Breast epithelium (tissue), 4 donors: ENCODE measurements around the gene BDKRB1. TPM values are rescaled to one million over a fixed set of nuclear protein-coding genes. Genes with fewer than 3 reads are reported as not detected.

ENCODE experiments used
- DNase-seq, 2 donors: peaks; one replicate each; pipeline ENCODE4 v3.0.0-alpha.2; 2019; ENCODE audit warnings: low spot score in 2 of 2
- H3K27ac ChIP-seq, 2 donors: fragments of 200-600 bp; sonication (generic) in 1 of 2; one replicate each; pipeline ENCODE4 v1.5.1; 2016 to 2019; ENCODE audit warnings: mild to moderate bottlenecking in 1 of 2
- H3K27me3 ChIP-seq, 2 donors: fragments of 200-600 bp; sonication (generic) in 1 of 2; one replicate each; pipeline versions ENCODE4 v1.5.1 to v1.6.0; 2017 to 2019; ENCODE audit warnings: control low read depth in 1 of 2, mild to moderate bottlenecking in 1 of 2
- H3K36me3 ChIP-seq: fragments of 200-600 bp; one replicate; pipeline ENCODE4 v1.5.1; 2019
- H3K4me1 ChIP-seq, 2 donors: fragments of 200-600 bp; sonication (generic); one replicate each; pipeline ENCODE4 v1.5.1; 2016 to 2019; ENCODE audit warnings: control low read depth in 1 of 2
- H3K4me3 ChIP-seq, 3 donors: fragments of 200-600 bp; sonication (generic); 1 replicate in 2 of 3; 2 replicates in 1 of 3; pipeline ENCODE4 v1.5.1; 2016 to 2019; ENCODE audit warnings: mild to moderate bottlenecking in 3 of 3, moderate library complexity in 2 of 3
- H3K9me3 ChIP-seq, 2 donors: fragments of 200-600 bp; sonication (generic) in 1 of 2; one replicate each; pipeline ENCODE4 v1.5.1; 2016 to 2019; ENCODE audit warnings: control low read depth in 1 of 2
- POLR2A ChIP-seq: fragments of 450-650 bp; IDR thresholded peaks from one replicate; pipeline ENCODE4 v1.6.1; 2016; ENCODE audit warnings: antibody characterized with exemption, mild to moderate bottlenecking, moderate library complexity
- POLR2AphosphoS5 ChIP-seq, 3 donors: sonication (generic); formaldehyde crosslinking; IDR thresholded peaks; one replicate each; pipeline ENCODE4 v1.6.1; 2017; ENCODE audit warnings: antibody characterized with exemption in 3 of 3
- intact Hi-C: fragments of 100-400 bp; cut with DNase I; formaldehyde crosslinking; loops from one replicate; pipeline ENCODE4 v1.15.1; 2023; ENCODE audit warnings: low total_unique reads
- total RNA-seq, 3 donors: library from RNA; depleted of rRNA; stranded (reverse); fragments of >200 nt; gene quantifications; one replicate each; pipeline ENCODE4 v1.1.0, GENCODE V29; 2016
- TF ChIP-seq, protein P1 (sequence below), 3 donors: fragments of 450-650 bp; IDR thresholded peaks; one replicate each; pipeline ENCODE4 v1.5.1; 2016 to 2017; ENCODE audit warnings: antibody characterized with exemption in 3 of 3, mild to moderate bottlenecking in 3 of 3, moderate library complexity in 3 of 3

BDKRB1 gene
- total RNA-seq, 3 donors from 2014 or later, result 5.9 TPM; not detected in 2

DNA sequence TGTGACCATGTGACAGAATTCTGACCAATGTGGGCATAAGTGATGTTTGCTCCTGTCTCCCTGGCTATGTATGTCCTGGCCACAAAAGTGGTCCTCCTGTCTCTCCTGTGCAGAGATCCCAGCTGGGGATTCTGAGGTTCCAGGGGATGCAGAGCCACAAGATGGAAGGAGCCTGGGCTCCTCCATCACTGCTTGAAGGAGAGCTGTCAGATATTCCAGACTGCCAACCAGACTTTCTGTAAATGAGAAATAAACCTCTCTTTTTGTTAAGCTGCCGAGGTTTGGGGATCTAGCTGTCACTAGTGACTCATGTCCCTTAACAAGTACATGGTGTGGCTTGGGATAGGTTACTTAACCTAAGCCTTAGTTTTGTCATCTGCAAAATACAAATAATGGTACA is 21.9 kb downstream of the BDKRB1 start:
- no peak for DNase-seq
- Histone ChIP-seq H3K9me3 (peaks cover 12 to 15% of the 10 kb centered on the region in 2 donors), H3K4me1 (no peaks in the 10 kb centered on the region), H3K27me3 (no peaks in the 10 kb centered on the region), H3K36me3 (no peaks in the 10 kb centered on the region), H3K27ac (no peak overlapping the region), H3K4me3 (no peak overlapping the region)
- intact Hi-C loops, result loop anchor here (5.0 to 10.0 kb wide), 2 partner anchors 173 to 716 kb away; no protein-coding TSS in a partner anchor
- TF ChIP-seq, protein P1, sequence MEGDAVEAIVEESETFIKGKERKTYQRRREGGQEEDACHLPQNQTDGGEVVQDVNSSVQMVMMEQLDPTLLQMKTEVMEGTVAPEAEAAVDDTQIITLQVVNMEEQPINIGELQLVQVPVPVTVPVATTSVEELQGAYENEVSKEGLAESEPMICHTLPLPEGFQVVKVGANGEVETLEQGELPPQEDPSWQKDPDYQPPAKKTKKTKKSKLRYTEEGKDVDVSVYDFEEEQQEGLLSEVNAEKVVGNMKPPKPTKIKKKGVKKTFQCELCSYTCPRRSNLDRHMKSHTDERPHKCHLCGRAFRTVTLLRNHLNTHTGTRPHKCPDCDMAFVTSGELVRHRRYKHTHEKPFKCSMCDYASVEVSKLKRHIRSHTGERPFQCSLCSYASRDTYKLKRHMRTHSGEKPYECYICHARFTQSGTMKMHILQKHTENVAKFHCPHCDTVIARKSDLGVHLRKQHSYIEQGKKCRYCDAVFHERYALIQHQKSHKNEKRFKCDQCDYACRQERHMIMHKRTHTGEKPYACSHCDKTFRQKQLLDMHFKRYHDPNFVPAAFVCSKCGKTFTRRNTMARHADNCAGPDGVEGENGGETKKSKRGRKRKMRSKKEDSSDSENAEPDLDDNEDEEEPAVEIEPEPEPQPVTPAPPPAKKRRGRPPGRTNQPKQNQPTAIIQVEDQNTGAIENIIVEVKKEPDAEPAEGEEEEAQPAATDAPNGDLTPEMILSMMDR (IDR thresholded peaks at IDR 0.05), result no peak
- TF ChIP-seq POLR2A (no peak), POLR2AphosphoS5 (IDR thresholded peaks at IDR 0.05) (no peak)

DNA sequence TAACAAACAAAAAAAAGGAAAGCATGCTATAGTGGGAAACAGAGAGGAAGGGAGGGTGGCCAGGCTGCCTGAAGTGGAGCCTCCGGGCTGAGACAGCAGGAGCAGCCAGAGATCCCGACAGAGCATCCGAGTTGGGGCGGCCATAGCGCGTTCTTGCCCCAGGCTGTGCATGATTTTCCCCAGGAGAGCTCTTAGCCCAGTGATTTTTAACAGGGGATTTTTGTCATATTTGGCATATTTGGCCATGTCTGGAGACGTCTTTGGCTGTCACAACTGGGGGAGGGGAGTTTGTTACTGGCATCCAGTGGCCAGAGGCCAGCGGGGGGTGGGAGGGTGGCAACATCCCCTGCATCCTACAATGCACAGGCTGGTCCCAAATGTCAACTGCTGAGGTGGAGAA is 23.6 kb downstream of the BDKRB1 start:
- H3K4me1 ChIP-seq, result no peaks in the 10 kb centered on the region
- H3K27me3 ChIP-seq, result no peaks in the 10 kb centered on the region
- H3K4me3 ChIP-seq, result no peak overlapping the region
- peaks cover 12 to 15% of the 10 kb centered on the region in 2 donors for H3K9me3 ChIP-seq
- intact Hi-C loops, result loop anchor here (5.0 to 10.0 kb wide), 2 partner anchors 175 to 717 kb away; no protein-coding TSS in a partner anchor
- DNase-seq, result no peak
- no peak overlapping the region for H3K27ac ChIP-seq
- no peak for TF ChIP-seq POLR2AphosphoS5 (IDR thresholded peaks at IDR 0.05)
- no peak for TF ChIP-seq POLR2A
- TF ChIP-seq, protein P1 (IDR thresholded peaks at IDR 0.05), result no peak
- no peaks in the 10 kb centered on the region for H3K36me3 ChIP-seq

DNA sequence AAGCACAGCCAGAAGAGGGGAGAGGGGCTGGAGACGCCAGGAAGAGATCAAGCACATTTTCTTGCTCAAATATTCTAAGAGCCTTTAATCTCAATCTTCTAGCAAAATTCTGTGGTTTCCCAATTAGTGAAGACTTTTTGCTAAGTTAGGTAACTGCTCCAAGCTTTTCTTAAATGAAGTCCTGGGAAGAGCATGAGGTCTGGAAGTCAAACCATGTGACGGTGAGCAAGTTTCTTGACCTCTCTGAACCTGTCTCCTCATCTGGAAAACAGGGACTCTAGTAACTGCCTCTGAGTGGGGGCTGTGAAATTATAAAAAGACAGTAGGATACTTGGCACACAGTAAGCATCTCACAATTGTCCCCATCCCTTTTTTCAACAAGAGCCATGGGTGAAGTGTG is 24.1 kb downstream of the BDKRB1 start:
- Histone ChIP-seq H3K9me3 (peaks cover 12 to 15% of the 10 kb centered on the region in 2 donors), H3K27ac (no peak overlapping the region), H3K4me3 (no peak overlapping the region), H3K36me3 (no peaks in the 10 kb centered on the region), H3K4me1 (no peaks in the 10 kb centered on the region), H3K27me3 (no peaks in the 10 kb centered on the region)
- no peak for DNase-seq
- TF ChIP-seq POLR2A (no peak), POLR2AphosphoS5 (IDR thresholded peaks at IDR 0.05) (no peak)
- TF ChIP-seq, protein P1 (IDR thresholded peaks at IDR 0.05), result no peak
- intact Hi-C loops, result no loop called here

DNA sequence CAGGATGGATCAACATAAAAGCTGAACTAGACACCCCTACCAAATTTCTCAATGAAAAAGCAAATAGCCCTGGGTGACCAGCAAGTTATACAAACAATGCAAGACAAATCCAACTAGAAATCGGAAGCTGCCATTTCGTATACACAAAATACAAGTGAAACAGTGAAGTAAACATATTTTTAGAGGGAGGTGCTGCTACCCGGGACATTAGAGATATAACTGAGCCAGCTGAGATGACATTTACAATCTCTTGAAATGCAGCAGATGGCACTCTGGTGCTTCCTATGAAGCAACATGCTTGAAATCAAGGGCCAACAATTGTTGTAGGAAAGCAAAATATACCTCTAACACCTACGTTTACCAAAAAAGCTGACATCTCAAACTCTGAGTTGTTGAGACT is 25.5 kb downstream of the BDKRB1 start:
- intact Hi-C loops, result no loop called here
- Histone ChIP-seq H3K4me3 (no peak overlapping the region), H3K27me3 (no peaks in the 10 kb centered on the region), H3K27ac (no peak overlapping the region), H3K9me3 (peaks cover 12 to 15% of the 10 kb centered on the region in 2 donors), H3K36me3 (no peaks in the 10 kb centered on the region), H3K4me1 (no peaks in the 10 kb centered on the region)
- no peak for DNase-seq
- TF ChIP-seq, protein P1 (IDR thresholded peaks at IDR 0.05), result no peak
- TF ChIP-seq POLR2A, result no peak
- TF ChIP-seq POLR2AphosphoS5 (IDR thresholded peaks at IDR 0.05), result no peak

DNA sequence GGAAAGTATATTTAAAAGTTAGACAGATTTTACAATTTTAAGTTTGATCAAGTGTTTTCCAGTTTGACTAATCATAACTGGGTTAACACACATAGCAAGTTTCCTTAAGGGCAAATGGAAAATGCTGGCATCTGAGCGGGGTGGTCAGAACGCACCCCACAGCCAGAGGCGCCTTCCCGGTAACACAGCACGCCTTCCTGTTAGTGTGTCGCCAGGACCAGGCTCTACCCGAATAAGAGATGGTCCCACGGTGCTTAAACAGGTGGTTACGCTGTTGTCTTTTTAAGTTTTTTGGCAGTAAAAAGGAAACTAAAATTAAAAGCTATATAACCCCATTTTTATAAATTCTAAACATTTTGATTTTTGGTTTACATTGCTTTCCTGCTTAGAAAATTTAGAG is 28.0 kb downstream of the BDKRB1 start:
- TF ChIP-seq POLR2A, result no peak
- no peak for TF ChIP-seq POLR2AphosphoS5 (IDR thresholded peaks at IDR 0.05)
- TF ChIP-seq, protein P1 (IDR thresholded peaks at IDR 0.05), result no peak
- Histone ChIP-seq H3K27ac (no peak overlapping the region), H3K4me1 (no peaks in the 10 kb centered on the region), H3K4me3 (no peak overlapping the region), H3K27me3 (no peaks in the 10 kb centered on the region), H3K36me3 (no peaks in the 10 kb centered on the region), H3K9me3 (no peaks in the 10 kb centered on the region)
- no peak for DNase-seq
- intact Hi-C loops, result no loop called here
